Eye (tissue), 1 donor: Measurements from ENCODE around the gene ZNF606.
A peak's percentile ranks its signal among the peaks of the same experiment; 100 is the strongest.

Experiments used
- DNase-seq: peaks from one replicate; pipeline ENCODE4 v3.0.0-alpha.2; 2015

ZNF606 gene

GRCh38 chr19:58002384-58003173 lies at the start of gene ZNF606:
Gene ZNF606, minus strand, starts transcription at chr19:58002820. Its CDS starts 1,501 bp downstream, at chr19:58001319.
- DNase-seq = peak; percentile 95

- DNase-seq = no peak
Measured at GRCh38 chr19:58052256-58052655, 49.6 kb upstream of the ZNF606 start.

- no peak for DNase-seq
Measured at GRCh38 chr19:58047672-58048071, 45.1 kb upstream of the ZNF606 start.

- no peak for DNase-seq
Measured at GRCh38 chr19:58046856-58047255, 44.2 kb upstream of the ZNF606 start.

GRCh38 chr19:58045411-58046050 lies 42.9 kb upstream of the ZNF606 start:
- DNase-seq = no peak

GRCh38 chr19:58044886-58045285 lies 42.3 kb upstream of the ZNF606 start:
- no peak for DNase-seq

GRCh38 chr19:58044391-58044790 lies 41.8 kb upstream of the ZNF606 start:
- no peak for DNase-seq

- DNase-seq = no peak
Measured at GRCh38 chr19:58042495-58043340, 40.1 kb upstream of the ZNF606 start.

GRCh38 chr19:58040751-58041525 lies 38.3 kb upstream of the ZNF606 start:
- DNase-seq = no peak

GRCh38 chr19:58038688-58039204 lies 36.1 kb upstream of the ZNF606 start:
- DNase-seq = peak; percentile 55

- peak; percentile 69 for DNase-seq
Measured at GRCh38 chr19:58037927-58038687, 35.5 kb upstream of the ZNF606 start.

GRCh38 chr19:58035863-58036262 lies 33.2 kb upstream of the ZNF606 start:
- DNase-seq = peak; percentile 34

GRCh38 chr19:58034477-58034793 lies 31.8 kb upstream of the ZNF606 start:
- peak; percentile 69 for DNase-seq

GRCh38 chr19:58033741-58034476 lies 31.3 kb upstream of the ZNF606 start, which contains the start of gene ZSCAN1:
Gene ZSCAN1, plus strand, starts transcription at chr19:58034025. Its CDS starts 3,812 bp downstream, at chr19:58037837.
- peak; percentile 99 for DNase-seq

- DNase-seq = no peak
Measured at GRCh38 chr19:58024661-58025060, 22.0 kb upstream of the ZNF606 start.

GRCh38 chr19:58022283-58022660 lies 19.7 kb upstream of the ZNF606 start:
- DNase-seq = no peak

GRCh38 chr19:58021541-58022282 lies 19.1 kb upstream of the ZNF606 start:
- DNase-seq = peak; percentile 96

- no peak for DNase-seq
Measured at GRCh38 chr19:58020129-58020528, 17.5 kb upstream of the ZNF606 start.

GRCh38 chr19:58014141-58014540 lies 11.5 kb upstream of the ZNF606 start:
- DNase-seq = no peak

- DNase-seq = no peak
Measured at GRCh38 chr19:58010507-58010906, 7.9 kb upstream of the ZNF606 start.
